Left renal pelvis (tissue), 4 donors: ENCODE data around the gene DNAL1. TPM values are rescaled to one million over a fixed set of nuclear protein-coding genes. Genes with fewer than 3 reads are reported as not detected.

Experiments
- DNase-seq, 4 donors: peaks; one replicate each; pipeline ENCODE4 v3.0.0-alpha.2; 2013; ENCODE audit warnings: low read depth in 4 of 4, low spot score in 3 of 4
- polyA plus RNA-seq, 4 donors: library from polyadenylated mRNA; unstranded; fragments of 120-200 nt; gene quantifications; one replicate each; pipeline ENCODE4 v1.2.1, GENCODE V29; 2013; ENCODE audit not compliant: insufficient read length in 4 of 4

DNAL1 gene
- polyA plus RNA-seq, 4 donors = 13.5 to 32.7 (median 21.9) TPM

GRCh38 chr14:73741876-73742519 lies 97.2 kb downstream of the DNAL1 start:
- no peak for DNase-seq

- no peak for DNase-seq
Measured at GRCh38 chr14:73742520-73743238, 97.9 kb downstream of the DNAL1 start.

GRCh38 chr14:73743431-73743931 lies 98.7 kb downstream of the DNAL1 start:
- no peak for DNase-seq

GRCh38 chr14:73744175-73744867 lies 99.5 kb downstream of the DNAL1 start:
- no peak for DNase-seq

GRCh38 chr14:73744874-73745529 lies 100.2 kb downstream of the DNAL1 start:
- no peak for DNase-seq

- DNase-seq = no peak
Measured at GRCh38 chr14:73745571-73746519, 101.1 kb downstream of the DNAL1 start.

GRCh38 chr14:73746520-73747378 lies 102.0 kb downstream of the DNAL1 start:
- DNase-seq = no peak

GRCh38 chr14:73747379-73748211 lies 102.8 kb downstream of the DNAL1 start:
- no peak for DNase-seq

GRCh38 chr14:73748858-73749357 lies 104.1 kb downstream of the DNAL1 start:
- no peak for DNase-seq

GRCh38 chr14:73749706-73750530 lies 105.1 kb downstream of the DNAL1 start:
- DNase-seq = no peak

- no peak for DNase-seq
Measured at GRCh38 chr14:73750531-73750901, 105.7 kb downstream of the DNAL1 start.

- DNase-seq = no peak
Measured at GRCh38 chr14:73751157-73751691, 106.4 kb downstream of the DNAL1 start.

- DNase-seq = no peak
Measured at GRCh38 chr14:73752297-73752992, 107.7 kb downstream of the DNAL1 start.
